ENCODE data around the gene TBRG4.

- TF ChIP-seq, protein P1, sequence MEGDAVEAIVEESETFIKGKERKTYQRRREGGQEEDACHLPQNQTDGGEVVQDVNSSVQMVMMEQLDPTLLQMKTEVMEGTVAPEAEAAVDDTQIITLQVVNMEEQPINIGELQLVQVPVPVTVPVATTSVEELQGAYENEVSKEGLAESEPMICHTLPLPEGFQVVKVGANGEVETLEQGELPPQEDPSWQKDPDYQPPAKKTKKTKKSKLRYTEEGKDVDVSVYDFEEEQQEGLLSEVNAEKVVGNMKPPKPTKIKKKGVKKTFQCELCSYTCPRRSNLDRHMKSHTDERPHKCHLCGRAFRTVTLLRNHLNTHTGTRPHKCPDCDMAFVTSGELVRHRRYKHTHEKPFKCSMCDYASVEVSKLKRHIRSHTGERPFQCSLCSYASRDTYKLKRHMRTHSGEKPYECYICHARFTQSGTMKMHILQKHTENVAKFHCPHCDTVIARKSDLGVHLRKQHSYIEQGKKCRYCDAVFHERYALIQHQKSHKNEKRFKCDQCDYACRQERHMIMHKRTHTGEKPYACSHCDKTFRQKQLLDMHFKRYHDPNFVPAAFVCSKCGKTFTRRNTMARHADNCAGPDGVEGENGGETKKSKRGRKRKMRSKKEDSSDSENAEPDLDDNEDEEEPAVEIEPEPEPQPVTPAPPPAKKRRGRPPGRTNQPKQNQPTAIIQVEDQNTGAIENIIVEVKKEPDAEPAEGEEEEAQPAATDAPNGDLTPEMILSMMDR (IDR thresholded peaks at IDR 0.05; ENCODE audit: borderline replicate concordance, extremely low read depth, low read length, poor library complexity, severe bottlenecking): no peak
- no peak for TF ChIP-seq EZH2 (IDR thresholded peaks at IDR 0.05; ENCODE audit: borderline replicate concordance, low read depth, low read length, severe bottlenecking)
Observed at GRCh38 chr7:45068236-45069023, 43.1 kb downstream of the TBRG4 start.
